GM11168 (cell line): Measurements from ENCODE around the gene DDX51.
"Not testable (repeated sequence)": the region's sequence is repeated elsewhere in the genome, so short reads cannot be mapped to it uniquely, and the experiment has no call there.

ENCODE experiments used
- in situ Hi-C: fragments of 300-500 bp; cut with MboI; formaldehyde crosslinking; loops from one replicate; pipeline ENCODE4 v1.12.0; 2022; ENCODE audit warnings: low sequenced_read_pairs; ENCODE audit not compliant: unreplicated experiment

The DDX51 gene

DNA sequence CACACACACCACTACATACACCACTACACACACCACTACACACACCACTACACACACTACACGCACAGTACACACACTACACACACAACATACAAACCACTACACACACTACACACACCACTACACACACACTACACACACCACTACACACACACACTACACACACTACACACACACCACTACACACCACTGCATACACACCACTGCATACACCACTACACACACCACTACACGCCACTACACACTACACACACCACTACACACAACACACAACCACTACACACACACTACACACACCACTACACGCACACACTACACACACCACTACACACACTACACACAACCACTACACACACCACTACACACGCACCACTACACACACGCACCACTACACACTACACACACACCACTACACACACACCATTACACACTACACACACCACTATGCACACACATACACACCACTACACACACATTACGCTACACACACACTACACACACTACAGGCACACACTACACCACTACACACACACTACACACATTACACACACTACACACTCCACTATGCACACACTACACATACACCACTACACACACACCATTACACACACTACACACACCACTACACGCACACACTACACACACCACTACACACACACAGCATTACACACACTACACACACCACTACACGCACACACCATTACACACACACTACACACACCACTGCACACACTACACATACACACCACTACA lies 12.6 kb upstream of the DDX51 start:
- in situ Hi-C loops, result no loop called here

GRCh38 chr12:132155771-132156572 lies 11.9 kb upstream of the DDX51 start:
- in situ Hi-C loops, result no loop called here

DNA sequence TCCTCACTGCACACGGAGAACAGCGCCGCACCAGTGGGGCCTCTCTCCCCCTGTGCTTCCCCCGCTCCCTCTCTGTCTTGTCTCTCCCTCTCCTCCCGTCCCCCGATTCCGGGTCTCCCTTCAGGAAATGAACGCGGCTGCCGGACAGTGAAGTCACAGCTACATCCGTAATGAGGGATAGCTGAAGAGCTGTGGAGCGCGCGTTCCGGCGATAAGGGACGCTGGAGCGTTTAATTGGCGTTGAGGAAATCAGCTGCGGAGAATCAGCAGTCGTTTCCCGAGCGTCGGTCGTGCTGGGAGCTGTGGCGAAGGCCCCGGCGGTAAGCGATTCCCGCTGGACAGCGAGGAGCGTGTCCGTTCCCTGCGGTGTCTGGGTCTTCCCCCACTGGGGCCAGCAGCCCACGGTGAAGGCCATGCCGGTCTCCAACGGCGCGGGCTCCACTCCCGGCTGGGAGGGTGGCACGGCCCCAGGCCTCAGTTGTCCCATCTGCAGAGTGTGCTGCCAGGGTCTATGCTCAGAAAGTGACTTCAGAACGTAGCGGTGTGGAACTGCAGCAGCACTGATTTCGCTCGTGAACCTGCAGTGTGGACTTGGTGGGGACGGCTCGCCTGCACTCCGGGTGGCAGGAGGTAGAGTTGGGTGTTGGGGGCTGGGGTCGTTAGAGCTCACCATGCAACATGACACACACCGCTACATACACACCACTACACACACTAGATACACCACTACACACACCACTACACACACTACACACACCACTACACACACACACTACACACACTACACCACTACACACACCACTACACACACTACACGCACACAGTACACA lies 11.0 kb upstream of the DDX51 start:
- in situ Hi-C loops, result no loop called here

DNA sequence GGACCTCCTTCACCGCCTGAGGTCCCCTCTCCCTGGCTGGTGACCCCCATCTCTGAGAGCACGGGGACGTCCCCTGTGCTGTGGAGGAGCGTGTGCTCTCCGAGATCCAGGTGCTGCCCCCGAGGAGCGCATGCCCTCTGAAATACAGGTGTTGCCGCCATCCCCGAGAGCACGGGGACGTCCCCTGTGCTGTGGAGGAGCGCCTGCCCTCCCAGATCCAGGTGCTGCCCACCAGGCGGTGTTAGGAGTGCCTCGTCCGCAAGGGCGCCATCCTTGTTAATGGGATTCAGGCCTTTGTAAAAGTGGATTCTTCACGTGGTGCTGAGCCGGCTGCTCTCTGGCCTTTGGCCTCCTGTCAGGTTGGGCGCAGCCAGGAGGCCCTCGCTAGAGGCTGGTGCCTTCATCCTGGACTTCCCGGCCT lies 10.2 kb upstream of the DDX51 start:
- in situ Hi-C loops, result no loop called here

DNA sequence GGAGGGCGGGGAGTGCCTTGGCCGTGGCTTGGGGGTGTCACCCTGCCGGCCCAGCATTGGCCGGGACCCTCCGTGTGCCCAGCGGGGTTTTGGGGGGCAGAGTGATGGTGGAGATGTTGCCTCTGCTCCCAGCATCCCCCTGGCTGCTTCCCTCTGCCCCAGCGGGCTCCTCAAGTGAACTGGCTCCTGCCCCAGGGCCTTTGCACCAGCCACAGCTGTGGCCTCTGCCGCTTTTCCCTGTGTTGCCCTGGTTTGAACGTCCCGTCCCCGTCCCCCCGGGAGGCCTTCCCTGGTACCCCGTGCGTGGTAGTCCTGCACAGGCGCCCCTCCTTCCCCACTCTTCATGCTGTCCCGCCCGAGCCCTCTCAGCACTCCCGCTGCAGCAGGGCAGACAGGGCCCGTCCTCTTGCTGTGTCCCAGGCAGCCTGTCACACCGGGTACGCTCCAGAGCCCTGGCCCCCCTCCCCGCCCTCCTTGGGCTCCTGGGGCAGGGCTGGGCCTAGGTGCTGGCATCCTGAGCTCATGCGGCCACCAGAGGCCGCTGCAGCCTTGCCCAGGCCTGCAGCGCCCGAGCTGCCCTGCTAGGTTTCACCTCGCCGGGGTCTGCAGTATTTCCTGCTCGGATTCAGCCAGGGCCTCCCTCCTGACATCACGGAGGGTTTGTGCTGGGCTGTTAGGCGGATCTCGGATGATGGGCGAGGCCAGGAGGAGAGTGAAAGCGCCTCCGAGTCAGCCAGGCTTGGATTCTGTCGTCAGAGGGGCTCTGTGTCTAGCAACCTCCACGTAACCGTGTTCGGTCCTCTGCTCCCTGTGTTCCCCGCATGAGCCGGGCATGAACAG lies 9.6 kb upstream of the DDX51 start:
- in situ Hi-C loops, result no loop called here

DNA sequence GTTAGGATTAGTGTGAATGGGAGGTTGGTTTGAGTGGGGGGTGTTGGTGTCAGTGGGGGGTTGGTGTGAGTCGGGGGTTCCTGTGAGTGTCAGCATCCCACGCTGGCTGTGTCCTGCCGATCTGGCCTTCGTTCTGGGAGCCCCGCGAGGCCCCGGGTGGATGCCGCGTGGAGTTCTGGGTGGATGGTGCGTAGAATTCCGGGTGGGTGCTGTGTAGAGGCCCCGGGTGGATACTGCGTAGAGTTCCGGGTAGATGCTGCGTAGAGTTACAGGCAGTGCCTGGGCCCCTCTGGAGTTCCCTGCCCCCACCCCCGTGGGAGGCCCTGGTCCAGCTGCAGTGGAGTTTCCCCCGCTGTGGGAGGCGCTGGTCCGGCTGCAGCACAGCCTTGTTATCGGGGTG lies 8.8 kb upstream of the DDX51 start:
- in situ Hi-C loops, result no loop called here

- in situ Hi-C loops, result no loop called here
Measured at GRCh38 chr12:132152411-132152821, 8.3 kb upstream of the DDX51 start.

DNA sequence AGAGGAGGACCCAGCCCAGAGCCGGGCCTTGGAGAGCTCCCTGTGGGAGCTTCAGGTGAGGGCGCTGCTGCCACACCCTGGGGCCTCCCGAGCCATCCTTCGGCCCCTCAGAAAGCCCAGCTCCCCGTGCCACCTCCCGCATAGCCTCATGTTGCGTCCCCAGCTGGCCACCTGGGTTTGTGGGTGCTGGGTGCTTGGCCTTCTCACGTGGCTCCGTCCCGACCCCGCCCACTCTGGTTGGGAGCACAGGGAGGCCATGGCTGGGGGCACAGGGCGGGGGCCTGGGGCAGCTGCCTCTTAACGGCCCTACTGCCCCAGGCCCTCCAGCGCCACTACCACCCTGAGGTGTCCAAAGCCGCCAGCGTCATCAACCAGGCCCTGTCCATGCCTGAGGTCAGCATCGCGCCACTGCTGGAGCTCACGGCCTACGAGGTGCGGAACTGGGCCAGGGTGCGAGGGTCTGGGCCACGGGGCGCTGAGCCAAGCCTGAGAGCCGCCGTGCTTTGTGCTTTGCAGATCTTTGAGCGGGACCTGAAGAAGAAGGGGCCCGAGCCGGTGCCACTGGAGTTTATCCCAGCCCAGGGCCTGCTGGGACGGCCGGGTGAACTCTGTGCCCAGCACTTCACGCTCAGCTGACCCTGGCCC lies 7.8 kb upstream of the DDX51 start:
- in situ Hi-C loops, result no loop called here

DNA sequence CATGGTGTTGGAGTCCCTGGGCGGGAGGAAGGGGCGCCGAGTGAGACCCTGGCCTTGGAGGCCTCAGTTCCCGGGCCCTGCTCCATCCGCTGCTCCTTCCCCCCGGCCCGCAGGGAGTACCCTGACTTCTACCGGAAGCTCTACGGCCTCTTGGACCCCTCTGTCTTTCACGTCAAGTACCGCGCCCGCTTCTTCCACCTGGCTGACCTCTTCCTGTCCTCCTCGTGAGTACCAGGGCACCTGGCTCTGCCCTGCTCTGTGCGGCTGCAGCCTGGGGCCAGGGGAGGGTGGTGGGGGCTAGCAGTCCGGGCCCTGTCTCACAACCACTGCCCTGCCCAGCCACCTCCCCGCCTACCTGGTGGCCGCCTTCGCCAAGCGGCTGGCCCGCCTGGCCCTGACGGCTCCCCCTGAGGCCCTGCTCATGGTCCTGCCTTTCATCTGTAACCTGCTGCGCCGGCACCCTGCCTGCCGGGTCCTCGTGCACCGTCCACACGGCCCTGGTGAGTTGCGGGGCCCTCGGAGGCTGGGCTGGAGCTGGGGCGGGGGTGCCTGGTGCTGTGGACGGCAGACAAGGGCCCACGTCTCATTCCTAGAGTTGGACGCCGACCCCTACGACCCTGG lies 7.1 kb upstream of the DDX51 start:
- in situ Hi-C loops, result no loop called here

DNA sequence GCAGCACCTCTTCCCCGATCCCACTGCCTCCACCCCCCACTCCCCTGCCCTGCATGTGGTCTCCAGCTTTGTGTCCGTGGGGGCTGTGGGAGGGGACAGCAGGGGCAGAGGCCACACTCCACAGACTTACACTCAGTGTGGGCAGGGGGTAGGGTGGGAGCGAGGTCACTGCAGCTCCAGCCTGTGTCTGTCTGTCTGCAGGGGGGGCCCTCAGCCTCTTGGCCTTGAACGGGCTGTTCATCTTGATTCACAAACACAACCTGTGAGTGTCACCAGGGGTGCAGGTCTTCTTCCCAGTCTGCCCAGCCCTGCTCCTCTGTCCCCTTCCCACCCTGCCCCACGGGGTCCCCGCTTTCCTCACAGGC lies 6.6 kb upstream of the DDX51 start:
- in situ Hi-C loops, result no loop called here

GRCh38 chr12:132149526-132149925 lies 5.4 kb upstream of the DDX51 start:
- in situ Hi-C loops, result not testable (repeated sequence)

DNA sequence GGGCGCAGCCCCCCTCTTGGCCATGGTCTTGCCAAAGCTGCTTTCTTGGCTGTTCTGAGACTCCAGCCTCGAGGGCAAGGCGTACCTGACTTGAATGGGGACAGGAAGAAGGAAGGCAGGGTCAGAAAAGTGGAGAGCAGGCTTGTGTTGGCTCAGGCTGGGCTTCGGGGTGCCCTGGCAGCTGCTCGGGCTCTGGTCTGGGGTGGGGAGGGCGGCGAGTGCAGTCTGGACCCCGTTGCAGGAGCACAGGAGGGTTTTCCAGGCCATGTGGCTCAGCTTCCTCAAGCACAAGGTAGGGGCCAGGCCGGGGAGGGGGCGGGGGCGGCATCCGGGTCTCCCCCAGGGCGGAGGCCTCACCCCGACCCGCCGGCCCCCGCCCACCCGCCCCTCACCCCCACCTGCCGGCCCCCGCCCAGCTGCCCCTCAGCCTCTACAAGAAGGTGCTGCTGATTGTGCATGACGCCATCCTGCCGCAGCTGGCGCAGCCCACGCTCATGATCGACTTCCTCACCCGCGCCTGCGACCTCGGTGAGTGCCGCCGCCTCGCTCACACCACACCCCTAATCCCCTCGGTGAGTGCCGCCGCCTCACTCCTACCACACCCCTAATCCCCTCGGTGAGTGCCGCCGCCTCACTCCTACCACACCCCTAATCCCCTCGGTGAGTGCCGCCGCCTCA lies 4.4 kb upstream of the DDX51 start:
- in situ Hi-C loops, result no loop called here

- in situ Hi-C loops, result no loop called here
Measured at GRCh38 chr12:132147423-132148367, 3.6 kb upstream of the DDX51 start.

- in situ Hi-C loops, result no loop called here
Measured at GRCh38 chr12:132146772-132147422, 2.8 kb upstream of the DDX51 start.

- in situ Hi-C loops, result no loop called here
Measured at GRCh38 chr12:132146098-132146497, 2.0 kb upstream of the DDX51 start.

DNA sequence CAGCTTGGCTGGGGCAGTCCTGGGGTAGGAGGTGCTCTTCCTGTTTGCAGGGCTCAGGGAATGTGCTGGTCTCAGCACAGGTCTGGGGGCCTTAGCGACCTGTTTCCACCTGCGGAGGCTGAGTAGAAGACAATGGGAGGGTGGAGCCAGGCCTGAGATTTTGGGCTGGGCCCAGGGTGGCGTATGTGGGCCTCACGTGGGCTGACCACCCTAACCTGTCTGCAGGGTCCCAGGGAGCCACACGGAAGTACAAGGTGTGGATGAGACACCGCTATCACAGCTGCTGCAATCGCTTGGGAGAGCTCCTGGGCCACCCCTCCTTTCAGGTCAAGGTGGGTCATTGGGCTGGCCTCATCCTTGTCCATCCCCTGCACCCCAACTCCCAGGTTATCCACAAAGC lies 1.2 kb upstream of the DDX51 start:
- in situ Hi-C loops, result no loop called here

DNA sequence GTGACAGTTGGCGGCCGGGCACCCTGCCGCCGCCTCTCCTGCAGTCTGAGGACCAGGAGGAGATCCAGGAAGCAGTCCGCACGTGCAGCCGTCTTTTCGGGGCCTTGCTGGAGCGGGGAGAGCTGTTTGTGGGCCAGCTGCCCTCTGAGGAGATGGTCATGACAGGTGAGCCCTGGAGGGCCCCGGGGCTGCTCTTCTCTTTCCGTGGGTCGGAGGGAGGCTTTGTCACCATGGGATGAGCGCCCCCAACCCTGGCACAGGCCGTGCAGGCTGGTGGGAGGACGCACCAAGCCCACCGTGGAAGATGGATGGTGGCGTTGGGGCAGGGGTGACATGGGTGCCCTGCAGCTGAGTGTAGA lies 670 bp upstream of the DDX51 start:
- in situ Hi-C loops, result no loop called here
